H9 (cell line): ENCODE results near the gene HNMT. TPM values are rescaled to one million over a fixed set of nuclear protein-coding genes. Genes with fewer than 3 reads are reported as not detected.

Experiments used
- DNase-seq: peaks from one replicate; pipeline ENCODE4 v3.0.0-alpha.2; 2017
- H2AFZ ChIP-seq: one replicate; pipeline ENCODE4 v1.6.1; 2013; ENCODE audit warnings: mild to moderate bottlenecking, low read length, control low read depth, moderate library complexity
- H2AK5ac ChIP-seq: 2 replicates; pipeline ENCODE4 v1.6.1; 2013; ENCODE audit warnings: low read length, control low read depth, mixed read lengths; ENCODE audit not compliant: insufficient read length
- H2BK120ac ChIP-seq: one replicate; pipeline ENCODE4 v1.6.1; 2013; ENCODE audit warnings: low read depth, mild to moderate bottlenecking, low read length, control low read depth, inconsistent platforms; ENCODE audit not compliant: poor library complexity, severe bottlenecking
- H2BK12ac ChIP-seq: 2 replicates; pipeline ENCODE4 v1.6.1; 2013; ENCODE audit warnings: low read length, control low read depth, mixed read lengths, low read depth; ENCODE audit not compliant: insufficient read length
- H2BK15ac ChIP-seq: 2 replicates; pipeline ENCODE4 v1.6.1; 2013; ENCODE audit warnings: low read depth, low read length, control low read depth
- H2BK20ac ChIP-seq: one replicate; pipeline ENCODE4 v1.6.1; 2013; ENCODE audit warnings: low read depth, mild to moderate bottlenecking, low read length, control low read depth, inconsistent platforms; ENCODE audit not compliant: poor library complexity, severe bottlenecking
- H2BK5ac ChIP-seq: 2 replicates; pipeline ENCODE4 v1.6.1; 2013; ENCODE audit warnings: low read length, control low read depth, mixed read lengths; ENCODE audit not compliant: insufficient read length
- H3K14ac ChIP-seq: 2 replicates; pipeline ENCODE4 v1.6.1; 2013; ENCODE audit warnings: low read length, control low read depth; ENCODE audit not compliant: insufficient read depth
- H3K18ac ChIP-seq: 2 replicates; pipeline ENCODE4 v1.6.1; 2013; ENCODE audit warnings: low read depth, mild to moderate bottlenecking, mixed read lengths, low read length, control low read depth; ENCODE audit not compliant: insufficient read length
- H3K23ac ChIP-seq: 2 replicates; pipeline ENCODE4 v1.6.1; 2013; ENCODE audit warnings: low read length, control low read depth, mixed read lengths, low read depth; ENCODE audit not compliant: insufficient read length
- H3K23me2 ChIP-seq: 2 replicates; pipeline ENCODE4 v1.6.1; 2013; ENCODE audit warnings: low read depth, mild to moderate bottlenecking, mixed read lengths, low read length, control low read depth; ENCODE audit not compliant: insufficient read length, poor library complexity, severe bottlenecking
- H3K27ac ChIP-seq: 2 replicates; pipeline ENCODE4 v1.5.1; 2013; ENCODE audit warnings: low read length, control low read depth, mixed read lengths, low read depth; ENCODE audit not compliant: insufficient read length
- H3K27me3 ChIP-seq: 2 replicates; pipeline ENCODE4 v1.6.1; 2013; ENCODE audit warnings: low read length, control low read depth, inconsistent platforms; ENCODE audit not compliant: insufficient read depth
- H3K4ac ChIP-seq: 2 replicates; pipeline ENCODE4 v1.6.1; 2013; ENCODE audit warnings: low read depth, mild to moderate bottlenecking, control low read depth, inconsistent platforms, low read length, moderate library complexity
- H3K4me1 ChIP-seq: 2 replicates; pipeline ENCODE4 v1.6.1; 2013; ENCODE audit warnings: low read length, control low read depth, inconsistent platforms; ENCODE audit not compliant: insufficient read depth
- H3K4me2 ChIP-seq: 2 replicates; pipeline ENCODE4 v1.6.1; 2013; ENCODE audit warnings: low read length, control low read depth, mixed read lengths; ENCODE audit not compliant: insufficient read length, insufficient read depth
- H3K56ac ChIP-seq: 2 replicates; pipeline ENCODE4 v1.6.1; 2013; ENCODE audit warnings: low read depth, mild to moderate bottlenecking, mixed read lengths, low read length, control low read depth; ENCODE audit not compliant: insufficient read length
- H3K79me1 ChIP-seq: 2 replicates; pipeline ENCODE4 v1.6.1; 2013; ENCODE audit warnings: low read depth, mild to moderate bottlenecking, moderate library complexity, low read length, control low read depth, inconsistent platforms; ENCODE audit not compliant: insufficient read depth, poor library complexity, severe bottlenecking
- H3K79me2 ChIP-seq: 2 replicates; pipeline ENCODE4 v1.6.1; 2013; ENCODE audit warnings: low read length, control low read depth, inconsistent platforms; ENCODE audit not compliant: insufficient read depth
- H3K9ac ChIP-seq: 2 replicates; pipeline ENCODE4 v1.6.1; 2013; ENCODE audit warnings: low read length, control low read depth, mixed read lengths; ENCODE audit not compliant: insufficient read length; ENCODE audit errors: extremely low read depth
- H3K9me3 ChIP-seq: one replicate; pipeline ENCODE4 v1.6.1; 2013; ENCODE audit warnings: low read depth, low read length, inconsistent platforms; ENCODE audit not compliant: control insufficient read depth
- H3T11ph ChIP-seq: one replicate; pipeline ENCODE4 v1.6.1; 2013; ENCODE audit warnings: mild to moderate bottlenecking, low read length, control low read depth, inconsistent platforms
- H4K20me1 ChIP-seq: one replicate; pipeline ENCODE4 v1.6.1; 2013; ENCODE audit not compliant: control insufficient read depth, insufficient read length, insufficient read depth
- H4K5ac ChIP-seq: 2 replicates; pipeline ENCODE4 v1.6.1; 2013; ENCODE audit warnings: low read depth, mild to moderate bottlenecking, mixed read lengths, low read length, control low read depth; ENCODE audit not compliant: insufficient read length
- H4K8ac ChIP-seq: replicated peaks from 2 replicates; pipeline ENCODE4 v1.6.1; 2013; ENCODE audit warnings: low read length, control low read depth, mixed read lengths, low read depth; ENCODE audit not compliant: insufficient read length
- H4K91ac ChIP-seq: 2 replicates; pipeline ENCODE4 v1.6.1; 2013; ENCODE audit warnings: low read depth, mild to moderate bottlenecking, moderate library complexity, mixed read lengths, low read length, control low read depth; ENCODE audit not compliant: insufficient read length
- H3K27ac Mint-ChIP-seq, 3 experiments: 2 replicates in 2 of 3; 3 replicates in 1 of 3; pipeline ENCODE4 v1.8.0; 2020 to 2021; ENCODE audit warnings: mixed read lengths in 3 of 3, mild to moderate bottlenecking in 1 of 3, moderate library complexity in 1 of 3
- H3K27me3 Mint-ChIP-seq: 2 replicates; pipeline ENCODE4 v1.8.0; 2021; ENCODE audit warnings: low read depth, mild to moderate bottlenecking, moderate library complexity, mixed read lengths
- H3K36me3 Mint-ChIP-seq, 3 experiments: 2 replicates in 2 of 3; 3 replicates in 1 of 3; pipeline ENCODE4 v1.8.0; 2020 to 2021; ENCODE audit warnings: low read depth in 3 of 3, mixed read lengths in 3 of 3; ENCODE audit not compliant: insufficient read depth in 1 of 3
- H3K4me1 Mint-ChIP-seq, 2 experiments: 2 replicates each; pipeline ENCODE4 v1.8.0; 2020; ENCODE audit warnings: mixed read lengths in 2 of 2
- H3K4me3 Mint-ChIP-seq, 2 experiments: 2 replicates in 1 of 2; 3 replicates in 1 of 2; pipeline ENCODE4 v1.8.0; 2020 to 2021; ENCODE audit warnings: mild to moderate bottlenecking in 2 of 2, mixed read lengths in 2 of 2, moderate library complexity in 1 of 2
- H3K9me3 Mint-ChIP-seq, 2 experiments: 2 replicates in 1 of 2; 3 replicates in 1 of 2; pipeline ENCODE4 v1.8.0; 2020; ENCODE audit warnings: mild to moderate bottlenecking in 2 of 2, mixed read lengths in 2 of 2, moderate library complexity in 1 of 2
- CTCF ChIP-seq: fragments of 200-600 bp; sonication (generic); conservative IDR thresholded peaks from 3 replicates; pipeline ENCODE4 v1.8.0; 2021; ENCODE audit warnings: antibody characterized with exemption, mild to moderate bottlenecking
- WGBS: extraction: QIAGEN DNeasy Blood & Tissue Kit; methylation state at CpG from one replicate; pipeline ENCODE4 v1.1.7; 2013; ENCODE audit warnings: missing lambda C conversion rate, low lambda C conversion rate, mixed read lengths; ENCODE audit not compliant: insufficient read length; ENCODE audit errors: extremely low coverage; 5-methylcytosine and 5-hydroxymethylcytosine counted together
- total RNA-seq: library from RNA; stranded (reverse); gene quantifications from 2 replicates; pipeline ENCODE4 v1.2.1, GENCODE V29; 2021

HNMT gene
- total RNA-seq, 1 experiment from 2014 or later = 1.3 TPM

DNA sequence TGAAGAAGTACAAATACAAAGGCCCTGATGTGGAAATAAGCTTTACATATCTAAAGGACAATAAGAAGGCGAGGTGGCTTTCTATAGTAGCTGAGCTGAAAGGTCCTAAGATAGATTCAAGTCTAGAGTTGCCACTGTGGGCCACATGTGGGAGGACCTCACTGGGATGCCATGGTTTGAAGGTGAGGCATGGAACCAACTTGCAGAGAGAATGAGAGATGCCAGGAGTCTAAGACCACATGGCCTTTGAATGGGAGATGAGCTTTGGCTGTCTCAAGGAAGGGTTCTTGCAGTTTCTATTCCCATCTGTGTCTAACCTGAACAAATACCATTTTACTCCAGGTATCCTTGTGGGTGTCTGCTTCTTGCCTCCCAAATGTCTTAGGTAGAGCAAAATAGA lies 53.6 kb downstream of the HNMT start:
- Histone ChIP-seq H3K9ac (no peak overlapping the region), H2AFZ (no peak overlapping the region), H4K20me1 (no peaks in the 10 kb centered on the region), H3K18ac (no peak overlapping the region), H2BK5ac (no peak overlapping the region), H2BK12ac (no peak overlapping the region), H3K14ac (no peak overlapping the region), H3K4me2 (no peak overlapping the region), H4K8ac (no peak overlapping the region), H3K23me2 (no peaks in the 10 kb centered on the region), H3K4me1 (no peaks in the 10 kb centered on the region), H3K9me3 (no peaks in the 10 kb centered on the region), H3K23ac (no peak overlapping the region), H2BK20ac (no peak overlapping the region), H3T11ph (no peak overlapping the region), H3K27ac (no peak overlapping the region), H2AK5ac (no peak overlapping the region), H3K79me2 (no peaks in the 10 kb centered on the region), H2BK15ac (no peak overlapping the region), H4K91ac (no peak overlapping the region), H3K27me3 (no peaks in the 10 kb centered on the region), H3K4ac (no peak overlapping the region), H3K56ac (no peak overlapping the region), H2BK120ac (no peak overlapping the region), H4K5ac (no peak overlapping the region), H3K79me1 (no peaks in the 10 kb centered on the region)
- Mint-ChIP-seq H3K36me3 (no peaks in the 10 kb centered on the region), H3K27me3 (no peaks in the 10 kb centered on the region), H3K27ac (no peak overlapping the region), H3K4me3 (no peak overlapping the region), H3K9me3 (no peaks in the 10 kb centered on the region), H3K4me1 (0 out of 4 replicates have a peak, but pooled peaks cover 0 to 4% of the 10 kb centered on the region in 2 experiments)
- no peak for TF ChIP-seq CTCF
- no CpG with 5 or more reads among the region's 1 CpG for WGBS
- no peak for DNase-seq
